Cardiac septum (tissue), 1 donor: ENCODE data around the gene SKOR1. TPM values are rescaled to one million over a fixed set of nuclear protein-coding genes. Genes with fewer than 3 reads are reported as not detected.

ENCODE experiments used
- DNase-seq: peaks from one replicate; pipeline ENCODE4 v3.0.0-alpha.2; 2020; ENCODE audit warnings: low spot score
- intact Hi-C: fragments of 100-400 bp; cut with DNase I; formaldehyde crosslinking; loops from one replicate; pipeline ENCODE4 v1.14.0; 2022
- long read RNA-seq: library from polyadenylated mRNA; unstranded; transcript quantifications from one replicate; pipeline ENCODE4 v2.0.0, GENCODE V29; 2021
- total RNA-seq: library from RNA; stranded (reverse); fragmentation: NEBNext Ultra II Directional; extraction: Animal tissue kit (Norgen Biotek cat#: 25700); gene quantifications from one replicate; pipeline ENCODE4 v1.2.1, GENCODE V29; 2021
- donor health status: DM: no; HTN: no; CAD: no.

The SKOR1 gene, protein sequence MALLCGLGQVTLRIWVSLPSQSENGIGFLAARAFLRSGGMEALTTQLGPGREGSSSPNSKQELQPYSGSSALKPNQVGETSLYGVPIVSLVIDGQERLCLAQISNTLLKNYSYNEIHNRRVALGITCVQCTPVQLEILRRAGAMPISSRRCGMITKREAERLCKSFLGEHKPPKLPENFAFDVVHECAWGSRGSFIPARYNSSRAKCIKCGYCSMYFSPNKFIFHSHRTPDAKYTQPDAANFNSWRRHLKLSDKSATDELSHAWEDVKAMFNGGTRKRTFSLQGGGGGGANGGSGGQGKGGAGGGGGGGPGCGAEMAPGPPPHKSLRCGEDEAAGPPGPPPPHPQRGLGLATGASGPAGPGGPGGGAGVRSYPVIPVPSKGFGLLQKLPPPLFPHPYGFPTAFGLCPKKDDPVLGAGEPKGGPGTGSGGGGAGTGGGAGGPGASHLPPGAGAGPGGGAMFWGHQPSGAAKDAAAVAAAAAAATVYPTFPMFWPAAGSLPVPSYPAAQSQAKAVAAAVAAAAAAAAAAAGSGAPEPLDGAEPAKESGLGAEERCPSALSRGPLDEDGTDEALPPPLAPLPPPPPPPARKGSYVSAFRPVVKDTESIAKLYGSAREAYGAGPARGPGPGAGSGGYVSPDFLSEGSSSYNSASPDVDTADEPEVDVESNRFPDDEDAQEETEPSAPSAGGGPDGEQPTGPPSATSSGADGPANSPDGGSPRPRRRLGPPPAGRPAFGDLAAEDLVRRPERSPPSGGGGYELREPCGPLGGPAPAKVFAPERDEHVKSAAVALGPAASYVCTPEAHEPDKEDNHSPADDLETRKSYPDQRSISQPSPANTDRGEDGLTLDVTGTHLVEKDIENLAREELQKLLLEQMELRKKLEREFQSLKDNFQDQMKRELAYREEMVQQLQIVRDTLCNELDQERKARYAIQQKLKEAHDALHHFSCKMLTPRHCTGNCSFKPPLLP
- total RNA-seq = 0.24 TPM
- long read RNA-seq = 0 reads

DNA sequence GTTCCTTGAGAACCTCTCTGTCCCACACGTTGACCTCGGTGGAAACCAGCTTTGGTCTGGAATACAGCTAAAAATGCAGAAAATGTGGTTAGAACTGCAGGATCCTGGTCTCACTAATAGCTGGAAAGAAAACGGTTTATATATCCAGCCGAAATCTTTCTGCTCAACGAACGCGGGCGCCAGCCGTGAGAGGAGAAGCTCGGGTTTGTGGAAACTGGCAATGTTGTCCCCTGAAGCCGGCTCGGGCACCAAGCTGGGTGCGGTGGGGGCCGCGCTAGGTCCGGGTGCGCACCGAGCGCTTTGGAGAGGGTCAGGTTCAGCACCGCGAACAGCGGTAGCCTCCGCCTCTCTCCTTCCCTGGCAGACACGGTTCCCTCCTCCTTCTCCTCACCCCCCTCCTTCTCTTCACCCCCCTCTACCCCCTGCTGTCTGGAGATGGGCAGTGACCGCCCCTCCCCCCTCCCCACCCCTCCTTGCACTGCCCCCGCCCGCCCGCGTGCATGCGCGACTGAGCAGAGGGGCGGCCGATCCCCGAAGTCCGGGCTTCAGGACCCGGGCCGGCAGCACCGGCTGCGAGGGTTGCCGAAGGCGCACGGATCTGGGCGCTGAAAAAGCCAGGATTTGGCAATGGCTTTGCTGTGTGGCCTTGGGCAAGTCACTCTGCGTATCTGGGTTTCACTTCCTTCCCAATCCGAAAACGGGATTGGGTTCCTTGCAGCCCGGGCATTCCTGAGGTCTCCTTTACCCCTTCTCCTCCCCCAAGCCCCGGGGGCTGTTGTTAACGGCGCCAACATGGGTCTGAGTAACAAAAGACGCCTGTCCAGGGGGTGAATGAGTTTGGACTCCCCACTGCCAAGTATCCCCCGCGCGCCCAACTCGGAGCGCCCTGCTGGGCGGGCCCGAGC lies at the start of gene SKOR1:
SKOR1 (plus strand) TSS at position 534 of the 905 bp plus-strand sequence; CDS start at position 628, 94 bp downstream.
- intact Hi-C loops = no loop called here
- no peak for DNase-seq

DNA sequence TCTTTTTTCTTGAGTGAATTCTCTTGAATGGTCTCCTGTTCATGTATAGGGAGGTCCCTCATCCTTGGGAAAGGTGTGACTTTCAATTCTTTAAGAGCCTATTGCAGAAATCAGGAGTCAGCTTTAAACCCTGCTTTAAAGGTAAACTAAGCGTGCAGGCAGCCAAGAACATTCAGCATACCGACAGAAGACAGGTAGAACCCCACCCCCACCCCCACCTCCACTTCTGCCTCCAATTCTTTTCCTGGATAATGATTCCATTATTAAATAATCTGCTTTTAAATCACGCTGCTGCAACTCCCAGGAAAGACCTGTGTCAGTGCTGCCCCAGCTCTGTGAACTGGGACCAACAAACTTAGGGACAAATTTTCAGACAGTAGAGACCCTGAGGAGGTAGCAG lies 49.3 kb upstream of the SKOR1 start:
- DNase-seq = no peak
- intact Hi-C loops = no loop called here

DNA sequence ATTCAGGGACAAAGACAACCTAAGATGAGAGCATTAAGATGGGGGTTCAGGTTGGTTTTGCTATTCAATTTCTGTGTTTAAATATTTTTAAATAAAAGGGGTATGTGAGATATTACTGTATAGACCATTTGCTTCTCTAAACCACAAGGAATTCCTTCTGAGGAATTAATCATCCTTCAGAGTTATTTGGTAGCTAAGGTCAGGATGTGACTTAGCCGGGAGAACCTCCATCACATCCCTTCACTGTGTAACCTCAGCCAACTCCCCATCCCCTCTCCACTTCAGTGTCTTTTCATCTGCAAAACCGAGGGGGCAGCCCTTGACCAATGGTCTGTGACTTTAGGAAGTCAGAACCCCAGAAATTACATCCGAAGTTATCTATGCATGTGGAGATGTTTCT lies 48.7 kb upstream of the SKOR1 start:
- DNase-seq = no peak
- intact Hi-C loops = no loop called here

DNA sequence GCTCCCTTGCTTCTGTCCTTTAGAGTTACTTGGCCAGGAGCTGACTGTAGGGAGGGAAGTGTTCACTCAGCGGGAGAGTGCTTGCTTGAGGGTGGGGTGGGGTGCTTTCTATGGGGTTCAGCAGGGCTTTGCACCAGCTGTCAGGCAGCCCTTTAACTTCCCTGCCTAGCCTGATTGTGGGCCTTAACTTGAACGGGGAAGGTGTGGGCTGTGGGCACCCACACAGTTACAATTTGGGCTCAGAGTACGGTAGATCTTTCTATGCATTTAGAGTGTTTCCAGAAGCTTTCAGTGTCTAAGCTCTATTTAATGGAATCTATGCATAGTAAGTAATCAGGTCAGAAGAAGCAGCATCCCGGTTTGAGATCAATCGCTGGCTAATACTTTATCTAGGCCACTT lies 48.2 kb upstream of the SKOR1 start:
- no peak for DNase-seq
- intact Hi-C loops = no loop called here

DNA sequence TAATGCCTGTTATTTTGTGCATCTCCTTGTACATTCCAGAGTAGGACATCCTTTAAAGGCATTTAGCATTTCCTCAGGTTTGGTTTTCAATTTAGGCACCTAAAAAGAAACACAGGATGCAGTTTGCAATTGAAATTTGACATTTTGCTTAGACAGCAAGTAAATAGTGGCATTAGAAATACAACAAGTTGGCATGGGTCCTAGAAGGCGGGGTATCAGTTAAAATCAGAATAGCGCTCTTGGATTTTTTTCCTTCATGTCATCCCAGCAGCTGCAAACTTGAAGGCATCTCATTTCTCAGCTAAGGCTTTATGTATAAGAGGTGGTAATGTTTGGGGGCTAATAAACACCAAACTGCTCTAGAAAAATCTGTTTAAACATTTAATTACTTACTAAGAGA lies 47.5 kb upstream of the SKOR1 start:
- intact Hi-C loops = no loop called here
- DNase-seq = no peak

DNA sequence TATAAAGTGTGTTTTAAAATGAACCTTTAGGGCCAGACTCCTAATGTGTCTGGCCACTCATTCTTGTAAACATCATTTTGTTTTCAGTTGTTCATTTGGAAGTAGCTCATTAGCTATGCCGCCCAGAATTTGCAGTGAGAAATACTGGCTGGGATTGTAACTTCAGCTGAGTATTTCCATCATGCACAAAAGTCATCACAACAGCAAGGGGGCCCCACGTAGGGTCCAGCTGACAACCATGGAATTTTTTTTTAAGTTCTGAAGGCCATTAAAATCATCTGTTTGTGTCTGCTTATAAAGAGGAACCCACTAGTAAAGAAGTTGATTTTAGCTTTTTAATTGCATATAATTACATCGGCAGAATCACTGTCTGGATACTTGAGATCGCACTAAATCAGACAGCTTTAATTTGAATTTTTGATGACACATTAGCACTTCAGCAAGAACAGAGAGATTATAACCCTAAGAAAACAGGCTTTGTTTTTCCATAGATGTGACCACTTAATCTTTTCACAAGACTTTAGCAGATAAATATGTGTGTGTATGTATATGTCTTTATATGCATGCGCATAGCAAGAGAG lies 46.3 kb upstream of the SKOR1 start:
- no peak for DNase-seq
- intact Hi-C loops = no loop called here

DNA sequence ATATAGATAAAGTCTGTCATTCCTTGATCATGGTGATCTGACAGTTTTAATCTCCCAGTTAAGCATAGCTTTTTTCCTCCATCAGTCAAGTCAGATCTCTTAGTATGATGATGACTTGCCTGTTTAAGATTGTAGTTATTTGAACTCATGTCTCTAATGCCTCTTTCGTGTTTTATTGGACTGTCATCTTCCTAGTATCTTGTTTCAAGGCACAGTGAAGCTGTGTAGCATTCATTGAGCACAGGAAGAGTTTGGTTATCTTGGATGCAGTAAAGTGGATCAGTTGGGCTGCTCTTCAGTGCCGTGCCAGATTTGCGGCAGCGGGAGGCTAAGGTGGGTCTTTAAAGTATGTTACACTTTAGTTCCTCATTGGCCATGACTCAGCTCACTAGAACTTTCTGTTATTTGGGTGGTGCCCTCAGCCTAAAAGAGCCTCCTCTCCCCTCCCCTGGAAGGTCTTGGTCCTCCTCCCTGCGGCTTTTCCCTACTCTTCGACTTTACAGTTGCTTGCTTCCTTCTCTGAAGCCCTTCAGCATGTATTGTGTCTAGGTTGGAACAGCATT lies 45.7 kb upstream of the SKOR1 start:
- intact Hi-C loops = no loop called here
- no peak for DNase-seq

DNA sequence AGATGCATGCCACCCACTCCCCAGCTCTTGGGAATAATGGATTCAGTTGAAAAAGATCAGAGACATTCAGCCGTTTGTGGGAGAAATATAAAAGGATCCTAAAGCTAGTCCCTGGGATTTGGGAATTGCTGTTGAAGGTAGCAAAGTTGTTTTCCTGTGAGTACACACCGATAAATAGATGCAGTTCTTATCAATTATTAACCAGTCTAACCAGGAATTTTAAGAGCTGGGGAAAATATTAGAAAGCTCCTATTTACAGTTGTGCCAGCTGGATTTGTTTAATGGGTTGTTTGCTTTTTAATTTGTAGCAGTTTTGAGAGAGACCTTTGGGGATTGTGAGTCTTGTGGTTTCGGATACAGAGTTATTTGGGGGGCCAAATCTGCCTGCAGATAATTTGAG lies 44.2 kb upstream of the SKOR1 start:
- DNase-seq = no peak
- intact Hi-C loops = no loop called here

DNA sequence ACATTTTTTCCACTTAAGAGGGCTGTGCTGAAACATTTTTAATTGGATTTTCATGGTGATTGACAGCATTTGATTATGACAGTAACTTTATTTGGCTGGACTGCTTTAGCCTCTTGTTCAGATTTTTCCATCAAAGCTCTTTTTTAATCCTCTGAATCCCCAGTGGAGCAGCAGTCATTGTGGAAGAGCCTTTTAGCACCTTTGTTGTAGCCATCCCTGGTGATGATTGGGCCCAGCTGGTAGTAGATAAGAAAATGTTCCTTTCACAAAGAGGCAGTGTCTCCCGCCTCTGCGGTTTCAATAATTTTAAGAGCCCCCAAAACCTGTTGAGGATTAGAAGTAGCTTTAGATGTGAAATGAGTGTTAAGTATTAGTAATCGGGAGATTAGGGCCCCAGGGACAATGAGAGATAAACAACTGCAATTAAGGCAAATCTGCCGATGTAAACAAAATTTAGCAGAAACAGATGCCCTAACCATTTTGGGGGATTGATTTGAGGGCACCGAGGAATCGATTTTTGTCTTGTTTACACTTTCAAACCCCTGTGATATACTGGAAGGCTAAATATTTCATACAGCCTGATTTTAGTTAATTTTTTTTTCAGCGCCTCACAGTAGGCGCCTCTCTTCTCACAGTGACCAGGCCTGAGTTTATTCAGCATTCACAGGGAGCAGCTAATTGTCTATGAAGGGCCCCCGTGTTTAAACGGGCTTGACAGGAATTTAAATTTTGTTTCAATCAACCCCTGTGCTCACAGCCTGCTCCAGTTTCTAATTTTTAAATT lies 43.2 kb upstream of the SKOR1 start:
- intact Hi-C loops = no loop called here
- DNase-seq = no peak

DNA sequence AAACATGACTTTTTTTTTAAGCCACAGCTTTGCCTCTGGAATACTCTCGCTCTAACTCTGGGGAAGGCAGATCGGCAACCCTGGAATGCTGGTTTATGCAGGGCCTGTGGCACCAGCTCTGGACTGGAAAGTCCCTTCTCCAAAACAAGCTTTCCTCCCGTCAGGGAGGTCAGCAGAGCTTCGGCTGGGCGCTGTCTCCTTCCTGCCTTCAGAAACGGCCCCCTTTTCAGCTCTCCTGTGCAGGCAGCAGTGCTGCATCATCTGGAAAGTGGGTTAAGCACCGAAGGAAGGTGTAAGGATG lies 42.7 kb upstream of the SKOR1 start:
- no peak for DNase-seq
- intact Hi-C loops = no loop called here

DNA sequence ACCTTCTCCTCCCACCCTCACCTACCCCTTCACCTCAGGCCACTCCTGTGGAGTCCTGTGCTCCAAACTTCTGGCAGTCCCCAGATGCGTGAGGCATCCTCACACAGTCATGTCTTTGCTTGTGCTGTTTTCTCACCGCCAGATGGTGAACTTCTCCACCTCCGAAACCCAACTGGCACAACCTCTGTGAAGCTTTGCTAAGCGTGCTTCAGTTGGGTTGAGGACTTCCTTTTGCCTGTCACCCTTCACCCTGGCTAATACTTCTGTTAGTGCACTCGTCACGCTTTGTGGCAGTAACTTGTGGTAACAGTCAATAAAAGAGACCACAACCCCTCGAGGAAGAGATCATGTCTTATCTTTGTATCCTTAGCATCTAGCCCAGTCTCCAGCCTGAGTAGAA lies 42.0 kb upstream of the SKOR1 start:
- intact Hi-C loops = no loop called here
- no peak for DNase-seq

DNA sequence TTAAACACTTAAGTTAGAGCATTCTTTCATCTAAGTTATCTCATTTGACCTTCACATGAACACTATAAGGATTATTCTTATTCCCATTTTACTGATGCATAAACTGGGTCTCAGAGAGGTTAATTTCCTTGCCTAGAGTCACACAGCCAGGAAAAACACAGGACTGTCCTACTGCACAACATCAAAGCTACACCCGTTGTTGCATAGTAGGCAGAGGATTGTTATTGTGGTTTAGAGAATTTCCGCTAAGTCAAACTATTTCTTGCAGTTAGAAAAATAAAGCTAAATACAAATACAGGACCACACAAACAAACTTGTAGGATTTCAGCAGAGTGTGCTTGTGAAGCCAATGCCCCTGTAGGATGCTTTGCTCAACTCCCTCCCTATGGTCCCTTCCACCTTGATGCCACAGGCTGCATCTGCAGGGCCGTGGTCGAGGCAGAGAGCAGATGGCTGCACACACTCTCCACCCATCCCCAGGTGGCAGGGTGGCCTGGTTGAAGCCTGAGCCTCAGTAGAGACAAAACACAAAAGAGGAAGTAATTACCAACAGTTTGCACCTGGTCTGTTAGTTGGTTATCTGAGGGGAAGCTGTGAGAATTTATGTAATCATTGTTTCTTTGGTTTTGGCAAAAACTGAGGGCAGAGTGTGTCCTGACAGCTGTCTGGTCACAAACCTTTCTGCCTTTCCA lies 41.1 kb upstream of the SKOR1 start:
- no peak for DNase-seq

DNA sequence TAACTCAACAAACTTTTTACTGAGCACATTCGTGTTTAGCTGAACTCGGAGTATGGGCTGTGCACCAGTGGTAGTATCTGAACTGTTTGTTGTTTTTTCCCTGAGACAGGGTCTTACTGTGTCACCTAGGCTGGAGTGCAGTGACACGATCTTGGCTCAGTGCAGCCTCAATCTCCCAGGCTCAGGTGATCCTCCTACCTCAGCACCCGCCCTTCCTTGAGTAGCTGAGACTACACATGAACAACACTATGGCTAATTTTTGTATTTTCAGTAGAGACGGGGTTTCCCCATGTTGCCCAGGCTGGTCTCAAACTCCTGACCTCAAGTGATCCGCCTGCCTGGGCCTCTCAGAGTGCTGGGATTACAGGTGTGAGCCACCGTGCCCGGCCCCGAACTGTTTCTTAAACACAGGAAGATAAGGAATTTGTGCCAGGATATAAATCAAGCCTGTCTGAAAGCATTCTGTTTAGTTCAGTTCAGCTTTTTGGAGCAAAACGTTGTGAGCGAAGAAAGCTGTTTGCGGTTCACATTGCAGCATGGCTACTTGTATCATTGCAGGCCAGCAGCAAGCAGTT lies 40.4 kb upstream of the SKOR1 start:
- no peak for DNase-seq
- intact Hi-C loops = no loop called here

More for the DNA sequence above, 41.1 kb upstream of the SKOR1 start:
- intact Hi-C loops = no loop called here

DNA sequence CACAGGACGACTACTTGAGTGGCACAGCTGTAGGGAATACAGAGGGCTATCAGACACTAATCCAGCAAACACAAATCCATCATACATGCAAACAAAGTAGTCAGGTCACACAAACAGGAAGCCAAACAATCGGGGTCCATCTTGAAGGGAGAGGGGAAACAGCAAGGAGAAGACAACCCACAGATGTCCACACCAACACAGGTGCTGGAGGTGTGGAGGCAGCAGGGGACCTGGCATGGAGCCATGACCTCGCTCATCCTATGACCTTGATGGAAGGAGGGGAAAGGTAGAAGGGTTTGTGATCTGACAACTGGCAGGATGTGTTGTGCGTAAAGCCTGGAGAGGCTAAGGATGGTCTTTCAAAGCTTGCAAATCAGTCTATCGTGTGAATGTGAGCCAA lies 39.9 kb upstream of the SKOR1 start:
- intact Hi-C loops = no loop called here
- no peak for DNase-seq

DNA sequence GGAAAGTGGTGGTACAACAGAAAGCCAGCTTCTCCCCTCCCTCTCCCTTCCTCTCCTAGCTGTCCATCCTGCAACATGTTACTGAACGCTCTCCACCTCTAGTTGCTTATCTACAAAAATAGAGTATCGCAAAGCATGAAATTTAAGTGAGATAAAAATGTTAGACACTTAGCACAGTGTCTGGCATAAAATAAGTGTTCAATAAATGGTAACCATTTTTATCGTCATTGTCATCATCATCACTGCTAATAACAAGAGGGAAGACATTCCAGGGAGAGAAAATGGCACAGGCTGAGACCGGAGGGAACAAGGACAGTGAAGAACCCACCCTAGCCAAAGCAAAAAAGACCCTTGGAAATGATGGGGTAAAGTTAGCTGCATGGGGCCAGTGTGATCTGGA lies 38.7 kb upstream of the SKOR1 start:
- intact Hi-C loops = no loop called here

DNA sequence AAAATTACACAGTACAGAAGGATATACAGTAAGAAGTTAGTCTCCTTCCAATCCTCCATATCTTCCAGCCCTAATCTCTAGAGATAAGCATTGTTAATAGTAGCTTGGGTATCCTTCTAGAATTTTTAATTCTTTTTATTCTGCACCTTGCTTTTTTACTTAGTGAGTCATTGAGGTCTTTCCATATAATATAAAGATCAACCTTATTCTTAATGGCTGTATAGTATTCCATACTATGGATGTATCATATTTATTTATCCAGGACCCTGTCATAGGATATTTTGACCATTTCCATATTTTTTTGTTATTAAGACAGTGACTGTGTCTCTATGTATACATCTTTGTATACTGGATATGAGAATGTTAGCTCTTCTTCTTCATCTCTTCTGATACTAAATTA lies 36.3 kb upstream of the SKOR1 start:
- DNase-seq = no peak
- intact Hi-C loops = no loop called here

More for the DNA sequence above, 38.7 kb upstream of the SKOR1 start:
- no peak for DNase-seq

DNA sequence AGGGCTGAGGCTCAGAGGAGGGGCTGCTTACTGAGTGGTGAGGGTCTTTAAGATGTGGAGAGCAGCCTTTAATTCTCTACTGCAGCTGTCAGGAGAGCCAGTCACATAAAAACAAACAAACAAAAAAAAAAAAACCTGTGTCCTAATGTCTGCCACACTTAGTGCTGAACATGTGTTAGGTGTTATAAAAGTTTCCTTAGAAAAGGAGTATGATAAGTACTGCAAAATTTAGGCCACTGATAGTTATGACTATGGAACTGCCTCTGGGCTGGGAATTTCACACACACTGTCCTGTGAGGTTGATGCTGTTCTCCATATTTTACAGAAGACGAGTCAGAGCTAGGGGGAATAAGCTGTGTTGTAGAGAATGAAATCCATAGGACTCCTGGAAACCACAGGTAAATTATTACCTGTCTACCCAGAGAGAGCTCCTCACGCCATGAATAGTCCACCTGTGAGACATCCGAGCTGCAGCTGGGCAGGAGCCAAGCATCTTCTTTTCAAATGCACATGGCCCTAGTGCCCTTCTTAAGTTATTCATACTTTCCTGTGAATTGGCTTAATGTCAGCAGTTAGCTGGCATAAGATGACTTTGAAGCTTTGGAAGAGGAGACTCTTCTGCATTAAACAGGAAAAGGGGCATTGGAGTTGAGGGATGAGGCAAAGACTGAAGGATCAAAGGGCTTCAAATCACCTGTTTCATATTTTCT lies 34.5 kb upstream of the SKOR1 start:
- DNase-seq = no peak

More for the DNA sequence above, 34.5 kb upstream of the SKOR1 start:
- intact Hi-C loops = no loop called here
